Heart right ventricle (tissue), 16 donors: ENCODE data around the gene TMEM61. TPM values are rescaled to one million over a fixed set of nuclear protein-coding genes. Genes with fewer than 3 reads are reported as not detected.

ENCODE experiments used
- ATAC-seq, 8 donors: fragments of 200-7000 bp; cut with Tn5 transposase; one replicate each; pipeline ENCODE4 v1.9.1; 2020; ENCODE audit warnings: mild to moderate bottlenecking in 8 of 8, moderate library complexity in 8 of 8, moderate number of reproducible peaks in 1 of 8
- DNase-seq, 2 donors: peaks; one replicate each; pipeline ENCODE4 v3.0.0-alpha.2; 2020
- H3K27ac ChIP-seq, 10 donors: fragments of 200-600 bp; sonication (generic) in 2 of 10; one replicate each; pipeline versions ENCODE4 v1.5.0 to v1.8.0; 2020 to 2022; ENCODE audit warnings: mild to moderate bottlenecking in 3 of 10
- H3K27me3 ChIP-seq, 7 donors: fragments of 200-600 bp; one replicate each; pipeline ENCODE4 v1.8.0; 2021 to 2022; ENCODE audit warnings: mild to moderate bottlenecking in 2 of 7
- H3K36me3 ChIP-seq, 9 donors: fragments of 200-600 bp; sonication (generic) in 1 of 9; one replicate each; pipeline versions ENCODE4 v1.5.0 to v1.8.0; 2020 to 2022; ENCODE audit warnings: mild to moderate bottlenecking in 2 of 9
- H3K4me1 ChIP-seq, 9 donors: fragments of 200-600 bp; sonication (generic) in 1 of 9; one replicate each; pipeline versions ENCODE4 v1.5.0 to v1.8.0; 2020 to 2022; ENCODE audit warnings: mild to moderate bottlenecking in 4 of 9
- H3K4me3 ChIP-seq, 10 donors: fragments of 200-600 bp; sonication (generic) in 2 of 10; one replicate each; pipeline versions ENCODE4 v1.5.0 to v1.8.0; 2020 to 2022; ENCODE audit warnings: mild to moderate bottlenecking in 7 of 10, moderate library complexity in 2 of 10
- H3K9me3 ChIP-seq, 11 donors: fragments of 200-600 bp in 10 of 11; sonication (generic) in 2 of 11; one replicate each; pipeline versions ENCODE4 v1.5.0 to v1.8.0; 2013 to 2022; ENCODE audit warnings: mild to moderate bottlenecking in 2 of 11, control low read depth in 1 of 11, moderate library complexity in 1 of 11
- CTCF ChIP-seq, 9 donors: fragments of 200-600 bp; sonication (generic) in 2 of 9; IDR thresholded peaks; one replicate each; pipeline versions ENCODE4 v1.5.0 to v1.8.0; 2021 to 2022; ENCODE audit warnings: antibody characterized with exemption in 9 of 9, mild to moderate bottlenecking in 5 of 9, moderate library complexity in 1 of 9
- WGBS, 2 donors: extraction: QIAGEN DNeasy Blood & Tissue Kit; methylation state at CpG; one replicate each; pipeline ENCODE4 v1.1.7; 2013; ENCODE audit warnings: inconsistent platforms in 1 of 2; 5-methylcytosine and 5-hydroxymethylcytosine counted together
- intact Hi-C, 10 donors: fragments of 100-400 bp; cut with DNase I; formaldehyde crosslinking; loops; one replicate each; pipeline versions ENCODE4 v1.11.1 to v1.14.2; 2022
- polyA plus RNA-seq, 2 donors: library from polyadenylated mRNA; stranded (reverse); fragments of 200-250 nt; gene quantifications; one replicate each; pipeline ENCODE4 v1.2.3, GENCODE V29; 2013
- total RNA-seq, 10 donors: library from RNA; stranded (reverse); fragmentation: NEBNext Ultra II Directional in 3 of 10; extraction: Animal tissue kit (Norgen Biotek cat#: 25700) in 3 of 10; gene quantifications; one replicate each; pipeline versions ENCODE4 v1.2.1 to v1.2.4, GENCODE V29; 2021 to 2023
- donor health status: Arrhythmogenic right ventricular cardiomyopathy.
- donor health status: ischemic (EF 13 %, LVEDD 7.1; RV severe dilation, severe dysfunction).
- donor health status: healthy with polysubstance abuse.
- donor health status: DM: no; HTN: yes; CAD: no.
- donor health status: DM: no; HTN: no; CAD: no.
- donor health status: ischemic (EF 25% LVEDD 6.9; RV normal size, moderate dysfunction).
- donor health status: ischemic (EF 25% LVEDD 5.7; RV mildly dilated, moderate dysfunction).
- donor health status: healthy.
- donor health status: DM: yes; HTN: yes; CAD: no.
- donor health status: Ischemic cardiomyopathy.
- donor health status: ischemic (EF 35%, LVEDD 5.7; RV mildly dilated, moderate dysfunction).
- donor health status: nonischemic (EF 11% LVEDD 7.7; RV severe dilation, severe dysfunction).
- donor health status: DM: yes; HTN: yes; CAD: no.
- donor health status: PGD.
- donor health status: ischemic (EF 29% LVEDD 5.4; RV normal size, mild dysfunction).
- donor health status: nonischemic (EF 23%, LVEDD 6.1; RV moderate dilation, normal function).

Gene TMEM61
- total and polyA plus RNA-seq, 12 donors: 0.03 to 0.37 TPM; not detected in 10

- no peak for ATAC-seq
- DNase-seq: no peak
- Histone ChIP-seq H3K27ac (no peak overlapping the region), H3K4me3 (no peak overlapping the region), H3K27me3 (peaks cover 0 to 5% (median 0%) of the 10 kb centered on the region in 7 donors), H3K36me3 (no peaks in the 10 kb centered on the region), H3K9me3 (no peaks in the 10 kb centered on the region), H3K4me1 (no peaks in the 10 kb centered on the region)
- TF ChIP-seq CTCF (IDR thresholded peaks at IDR 0.05): no peak
- intact Hi-C loops: no loop called here
- WGBS, 2 donors: 84 to 85% methylated on average over 10 of the region's 10 CpGs
Measured at GRCh38 chr1:55005351-55006140, 25.1 kb downstream of the TMEM61 start.

- DNase-seq: no peak
- no peak for ATAC-seq
- no peak overlapping the region for H3K4me3 ChIP-seq
- 89 to 90% methylated on average over 12 of the region's 12 CpGs for WGBS, 2 donors
- H3K9me3 ChIP-seq: no peaks in the 10 kb centered on the region
- no peak for TF ChIP-seq CTCF (IDR thresholded peaks at IDR 0.05)
- no peaks in the 10 kb centered on the region for H3K4me1 ChIP-seq
- H3K36me3 ChIP-seq: no peaks in the 10 kb centered on the region
- H3K27ac ChIP-seq: no peak overlapping the region
- intact Hi-C loops: no loop called here
- H3K27me3 ChIP-seq: peaks cover 0 to 5% (median 0%) of the 10 kb centered on the region in 7 donors
Measured at GRCh38 chr1:55006931-55007330, 26.5 kb downstream of the TMEM61 start.

- Histone ChIP-seq H3K27ac (no peak overlapping the region), H3K4me3 (no peak overlapping the region), H3K4me1 (no peaks in the 10 kb centered on the region), H3K36me3 (no peaks in the 10 kb centered on the region), H3K27me3 (peaks cover 0 to 10% (median 4%) of the 10 kb centered on the region in 7 donors), H3K9me3 (no peaks in the 10 kb centered on the region)
- no peak for TF ChIP-seq CTCF (IDR thresholded peaks at IDR 0.05)
- WGBS, 2 donors: 88 to 94% methylated on average over 3 of the region's 3 CpGs
- ATAC-seq (no peak), DNase-seq (no peak)
- intact Hi-C loops: no loop called here
Measured at GRCh38 chr1:55007625-55008024, 27.2 kb downstream of the TMEM61 start.

GRCh38 chr1:55010194-55010886, 29.9 kb downstream of the TMEM61 start:
- ATAC-seq (no peak), DNase-seq (no peak)
- H3K4me3 ChIP-seq: no peak overlapping the region
- WGBS, 2 donors: 87 to 90% methylated on average over 9 of the region's 9 CpGs
- no peaks in the 10 kb centered on the region for H3K4me1 ChIP-seq
- no peaks in the 10 kb centered on the region for H3K36me3 ChIP-seq
- peaks cover 0 to 26% (median 11%) of the 10 kb centered on the region in 7 donors for H3K27me3 ChIP-seq
- H3K9me3 ChIP-seq: no peaks in the 10 kb centered on the region
- no peak for TF ChIP-seq CTCF (IDR thresholded peaks at IDR 0.05)
- intact Hi-C loops: no loop called here
- no peak overlapping the region for H3K27ac ChIP-seq
